HepG2 (cell line): Measurements from ENCODE around the gene CFL1. TPM values are rescaled to one million over a fixed set of nuclear protein-coding genes. Genes with fewer than 3 reads are reported as not detected.

ENCODE experiments used
- AHDC1 ChIP-seq: sonication (generic); formaldehyde crosslinking; IDR thresholded peaks from 2 replicates; pipeline ENCODE4 v1.5.1; 2020; ENCODE audit warnings: mild to moderate bottlenecking, missing genetic modification reagents, borderline replicate concordance
- E2F1 ChIP-seq: sonication (generic); formaldehyde crosslinking; IDR thresholded peaks from 2 replicates; pipeline ENCODE4 v1.5.0; 2020; ENCODE audit warnings: missing genetic modification reagents
- HIVEP1 ChIP-seq: sonication (generic); formaldehyde crosslinking; IDR thresholded peaks from 2 replicates; pipeline ENCODE4 v1.4.0; 2020; ENCODE audit warnings: mild to moderate bottlenecking, missing genetic modification reagents
- IRF1 ChIP-seq: sonication (generic); formaldehyde crosslinking; IDR thresholded peaks from 2 replicates; pipeline ENCODE4 v1.4.0; 2020; ENCODE audit warnings: low read depth, mild to moderate bottlenecking, missing genetic modification reagents
- NFYC ChIP-seq: IDR thresholded peaks from 2 replicates; pipeline ENCODE4 v1.6.1; 2016; ENCODE audit warnings: missing genetic modification reagents, missing compliant biosample characterization
- NRL ChIP-seq: sonication (generic); formaldehyde crosslinking; IDR thresholded peaks from 2 replicates; pipeline ENCODE4 v1.5.0; 2020; ENCODE audit warnings: missing genetic modification reagents, mild to moderate bottlenecking, moderate library complexity, borderline replicate concordance
- PCBP2 ChIP-seq: fragments of 200-400 bp; formaldehyde crosslinking; optimal IDR thresholded peaks from 2 replicates; pipeline ENCODE3; 2018; ENCODE audit warnings: low read length, low read depth; ENCODE audit not compliant: poor library complexity, severe bottlenecking
- REL ChIP-seq: sonication (generic); formaldehyde crosslinking; conservative IDR thresholded peaks from 2 replicates; pipeline ENCODE4 v1.8.0; 2022; ENCODE audit warnings: mild to moderate bottlenecking, missing genetic modification reagents, moderate library complexity
- TBX3 ChIP-seq: fragments of 450-650 bp; IDR thresholded peaks from 2 replicates; pipeline ENCODE4 v1.6.1; 2017; ENCODE audit warnings: antibody characterized with exemption, mild to moderate bottlenecking, inconsistent platforms, borderline replicate concordance
- ZFP37 ChIP-seq: sonication (generic); formaldehyde crosslinking; IDR thresholded peaks from 2 replicates; pipeline ENCODE4 v1.4.0; 2020; ENCODE audit warnings: missing genetic modification reagents, borderline replicate concordance
- ZMAT3 ChIP-seq: sonication (generic); formaldehyde crosslinking; conservative IDR thresholded peaks from 2 replicates; pipeline ENCODE4 v1.7.0; 2021; ENCODE audit warnings: missing genetic modification reagents
- ZNF121 ChIP-seq: sonication (generic); formaldehyde crosslinking; IDR thresholded peaks from 2 replicates; pipeline ENCODE4 v1.5.0; 2020; ENCODE audit warnings: mild to moderate bottlenecking, missing genetic modification reagents
- ZNF17 ChIP-seq: sonication (generic); formaldehyde crosslinking; IDR thresholded peaks from 2 replicates; pipeline ENCODE4 v1.5.0; 2020; ENCODE audit warnings: mild to moderate bottlenecking, missing genetic modification reagents
- ZNF263 ChIP-seq: sonication (generic); formaldehyde crosslinking; IDR thresholded peaks from 2 replicates; pipeline ENCODE4 v1.4.0; 2020; ENCODE audit warnings: missing genetic modification reagents
- ZNF280D ChIP-seq: sonication (generic); formaldehyde crosslinking; IDR thresholded peaks from 2 replicates; pipeline ENCODE4 v1.5.1; 2020; ENCODE audit warnings: mild to moderate bottlenecking, missing genetic modification reagents
- ZNF292 ChIP-seq: sonication (generic); formaldehyde crosslinking; IDR thresholded peaks from 2 replicates; pipeline ENCODE4 v1.8.1; 2022; ENCODE audit warnings: mild to moderate bottlenecking, low read depth, missing genetic modification reagents, borderline replicate concordance
- ZNF510 ChIP-seq: sonication (generic); formaldehyde crosslinking; IDR thresholded peaks from 2 replicates; pipeline ENCODE4 v1.4.0; 2020; ENCODE audit warnings: low read depth, mild to moderate bottlenecking, missing genetic modification reagents
- ZNF740 ChIP-seq: sonication (generic); formaldehyde crosslinking; IDR thresholded peaks from 2 replicates; pipeline ENCODE4 v1.4.0; 2020; ENCODE audit warnings: missing genetic modification reagents
- ZNF792 ChIP-seq: IDR thresholded peaks from 2 replicates; pipeline ENCODE4 v1.6.1; 2016
- ZNF883 ChIP-seq: sonication (generic); formaldehyde crosslinking; IDR thresholded peaks from 2 replicates; pipeline ENCODE4 v1.5.1; 2020; ENCODE audit warnings: mild to moderate bottlenecking, missing genetic modification reagents; ENCODE audit errors: not compliant biosample characterization
- polyA plus RNA-seq, 8 experiments: library from polyadenylated mRNA; depleted of rRNA in 3 of 8; stranded (reverse) in 7 of 8; unstranded in 1 of 8; fragments of >200 nt; fragmentation: Illumina TruSeq in 4 of 8; extraction: Trizol in 4 of 8; gene quantifications; 2 replicates each; pipeline versions ENCODE4 v1.2.1 to v1.2.3, GENCODE V29; 2011 to 2016; ENCODE audit warnings: low read depth in 4 of 8, missing spikeins in 1 of 8, mixed read lengths in 1 of 8; ENCODE audit not compliant: insufficient read depth in 1 of 8
- total RNA-seq, 5 experiments: library from RNA; depleted of rRNA; stranded (reverse); fragments of >200 nt; fragmentation: Illumina TruSeq; extraction: Trizol; gene quantifications; 2 replicates each; pipeline ENCODE4 v1.2.3, GENCODE V29; 2016; ENCODE audit warnings: low read depth in 1 of 5

Gene CFL1
- total and polyA plus RNA-seq, 2 of the 13 experiments (the other 11 are each of a cell fraction or from before 2014, with no cell fraction given): 379 to 383 TPM

- TF ChIP-seq ZFP37: no peak
- no peak for TF ChIP-seq ZNF17
- TF ChIP-seq IRF1: no peak
- no peak for TF ChIP-seq ZNF263 (CRISPR knock-in tag)
- no peak for TF ChIP-seq TBX3
- no peak; the same call in 1 of the 2 replicates for TF ChIP-seq HIVEP1
- no peak for TF ChIP-seq ZNF292 (CRISPR knock-in tag)
- TF ChIP-seq ZNF280D (CRISPR knock-in tag): 0 out of 2 replicates have a peak, but pooled peaks have one; percentile 17
- TF ChIP-seq ZNF121: no peak
- no peak for TF ChIP-seq ZMAT3 (CRISPR knock-in tag)
- TF ChIP-seq ZNF792 (CRISPR knock-in tag): no peak
- no peak for TF ChIP-seq PCBP2
- no peak for TF ChIP-seq NFYC
- TF ChIP-seq E2F1 (CRISPR knock-in tag): no peak
- TF ChIP-seq AHDC1 (CRISPR knock-in tag): no peak
- no peak for TF ChIP-seq ZNF883 (CRISPR knock-in tag)
- TF ChIP-seq ZNF510 (CRISPR knock-in tag): no peak
- no peak for TF ChIP-seq ZNF740 (CRISPR knock-in tag)
- no peak for TF ChIP-seq NRL (CRISPR knock-in tag)
- no peak for TF ChIP-seq REL
Measured at GRCh38 chr11:65859812-65860277, 1.9 kb upstream of the CFL1 start (continued).
